H1 (cell line): Measurements from ENCODE around the gene MTARC2. TPM values are rescaled to one million over a fixed set of nuclear protein-coding genes. Genes with fewer than 3 reads are reported as not detected.

ENCODE experiments used
- ASH2L ChIP-seq: fragments of 200-600, 300-600 bp; sonication (generic); IDR thresholded peaks from one replicate; pipeline ENCODE4 v1.7.1; 2017; ENCODE audit warnings: low read length
- NANOG ChIP-seq: IDR thresholded peaks from 2 replicates; pipeline ENCODE4 v1.6.1; 2011; ENCODE audit warnings: low read length, low read depth, mild to moderate bottlenecking, inconsistent platforms; ENCODE audit not compliant: insufficient read depth, poor library complexity, severe bottlenecking
- NRF1 ChIP-seq: IDR thresholded peaks from 2 replicates; pipeline ENCODE4 v1.6.1; 2011; ENCODE audit warnings: mild to moderate bottlenecking, low read depth, low read length, improper control_type of control experiment
- polyA plus RNA-seq, 7 experiments: library from polyadenylated mRNA; depleted of rRNA in 3 of 7; stranded (reverse) in 5 of 7; unstranded in 2 of 7; fragments of >200 nt in 5 of 7; fragments of 200-250 nt in 2 of 7; gene quantifications; 1 replicate in 5 of 7; 2 replicates in 1 of 7; 4 replicates in 1 of 7; pipeline versions ENCODE4 v1.2.1 to v1.2.3, GENCODE V29; 2011 to 2013; ENCODE audit warnings: missing spikeins in 2 of 7, mixed read lengths in 2 of 7
- total RNA-seq: library from RNA; stranded (reverse); fragmentation: NEBNext Ultra II Directional; extraction: Animal tissue kit (Norgen Biotek cat#: 25700); gene quantifications from 2 replicates; pipeline ENCODE4 v1.2.1, GENCODE V29; 2021
- TF ChIP-seq, protein P1 (sequence below), 3 experiments: IDR thresholded peaks; 1 replicate in 2 of 3; 2 replicates in 1 of 3; pipeline versions ENCODE4 v1.5.1 to v1.6.1; 2011; ENCODE audit warnings: low read length in 3 of 3, mild to moderate bottlenecking in 3 of 3, inconsistent platforms in 2 of 3, low read depth in 1 of 3, moderate library complexity in 1 of 3; ENCODE audit not compliant: insufficient read depth in 1 of 3; ENCODE audit errors: control extremely low read depth in 1 of 3

The MTARC2 gene
- total and polyA plus RNA-seq, 2 of the 8 experiments (the other 6 are each of a cell fraction or from before 2014, with no cell fraction given): 7.2 to 7.9 TPM

DNA sequence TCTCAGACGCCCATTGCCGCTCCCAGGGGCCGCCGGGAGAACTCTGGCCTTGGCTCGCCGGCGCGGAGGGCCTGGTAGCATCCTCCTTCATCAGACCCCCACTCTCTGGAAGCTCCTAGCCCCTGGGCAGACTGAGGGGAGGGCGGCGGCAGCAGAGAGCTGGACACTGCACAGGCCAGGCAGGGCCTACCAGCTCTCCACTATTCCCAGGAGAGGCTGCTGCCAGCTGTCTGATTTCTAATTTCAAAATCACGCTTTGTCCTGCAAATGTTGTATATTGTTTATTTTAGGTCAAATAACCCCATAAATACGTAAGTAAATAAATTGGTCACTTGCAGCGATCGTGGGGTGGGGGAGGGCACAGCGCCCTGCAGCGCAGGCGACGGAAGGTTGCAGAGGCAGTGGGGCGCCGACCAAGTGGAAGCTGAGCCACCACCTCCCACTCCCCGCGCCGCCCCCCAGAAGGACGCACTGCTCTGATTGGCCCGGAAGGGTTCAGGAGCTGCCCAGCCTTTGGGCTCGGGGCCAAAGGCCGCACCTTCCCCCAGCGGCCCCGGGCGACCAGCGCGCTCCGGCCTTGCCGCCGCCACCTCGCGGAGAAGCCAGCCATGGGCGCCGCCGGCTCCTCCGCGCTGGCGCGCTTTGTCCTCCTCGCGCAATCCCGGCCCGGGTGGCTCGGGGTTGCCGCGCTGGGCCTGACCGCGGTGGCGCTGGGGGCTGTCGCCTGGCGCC is 38.4 kb downstream of the MTARC2 start, which contains the start of gene MTARC1 (continued):
- no peak for TF ChIP-seq NANOG
- TF ChIP-seq NRF1: no peak
- TF ChIP-seq ASH2L: peak; percentile 63
- TF ChIP-seq, protein P1, sequence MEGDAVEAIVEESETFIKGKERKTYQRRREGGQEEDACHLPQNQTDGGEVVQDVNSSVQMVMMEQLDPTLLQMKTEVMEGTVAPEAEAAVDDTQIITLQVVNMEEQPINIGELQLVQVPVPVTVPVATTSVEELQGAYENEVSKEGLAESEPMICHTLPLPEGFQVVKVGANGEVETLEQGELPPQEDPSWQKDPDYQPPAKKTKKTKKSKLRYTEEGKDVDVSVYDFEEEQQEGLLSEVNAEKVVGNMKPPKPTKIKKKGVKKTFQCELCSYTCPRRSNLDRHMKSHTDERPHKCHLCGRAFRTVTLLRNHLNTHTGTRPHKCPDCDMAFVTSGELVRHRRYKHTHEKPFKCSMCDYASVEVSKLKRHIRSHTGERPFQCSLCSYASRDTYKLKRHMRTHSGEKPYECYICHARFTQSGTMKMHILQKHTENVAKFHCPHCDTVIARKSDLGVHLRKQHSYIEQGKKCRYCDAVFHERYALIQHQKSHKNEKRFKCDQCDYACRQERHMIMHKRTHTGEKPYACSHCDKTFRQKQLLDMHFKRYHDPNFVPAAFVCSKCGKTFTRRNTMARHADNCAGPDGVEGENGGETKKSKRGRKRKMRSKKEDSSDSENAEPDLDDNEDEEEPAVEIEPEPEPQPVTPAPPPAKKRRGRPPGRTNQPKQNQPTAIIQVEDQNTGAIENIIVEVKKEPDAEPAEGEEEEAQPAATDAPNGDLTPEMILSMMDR (IDR thresholded peaks at IDR 0.05; ENCODE audit: control extremely low read depth in 1 of 3, insufficient read depth in 1 of 3, low read depth in 1 of 3, low read length in 3 of 3): peak in 2 of 3 experiments; percentile 12 to 27; a peak in 2 of 4 replicates
